ENCODE results near the gene SEMA4A.

GRCh38 chr1:156176610-156177210 lies 23.3 kb downstream of the SEMA4A start:
- TF ChIP-seq ZNF274 (IDR thresholded peaks at IDR 0.05; ENCODE audit: low read depth, low read length) (no peak), SUZ12 (IDR thresholded peaks at IDR 0.05; ENCODE audit: extremely low read depth, insufficient read depth, insufficient read length) (no peak), YY1 (IDR thresholded peaks at IDR 0.05; ENCODE audit: insufficient read depth, insufficient read length) (no peak)

Data from NT2/D1 (cell line).